HEK293 (cell line): Measurements from ENCODE around the gene HOXB4.

ENCODE experiments used
- ATF2 ChIP-seq: fragments of 450-650 bp; formaldehyde crosslinking; IDR thresholded peaks from 2 replicates; pipeline ENCODE4 v1.5.1; 2016; ENCODE audit warnings: missing biosample characterization, missing genetic modification characterization, low read depth
- BCL11B ChIP-seq: fragments of 450-650 bp; formaldehyde crosslinking; IDR thresholded peaks from 2 replicates; pipeline ENCODE4 v1.5.1; 2016; ENCODE audit warnings: low read depth, missing biosample characterization, missing genetic modification characterization
- GLIS1 ChIP-seq: fragments of 450-650 bp; formaldehyde crosslinking; IDR thresholded peaks from 2 replicates; pipeline ENCODE4 v1.5.1; 2016; ENCODE audit warnings: missing biosample characterization, missing genetic modification characterization
- OSR2 ChIP-seq: fragments of 450-650 bp; formaldehyde crosslinking; IDR thresholded peaks from 2 replicates; pipeline ENCODE4 v1.5.1; 2016; ENCODE audit warnings: missing biosample characterization, missing genetic modification characterization
- SCRT2 ChIP-seq: fragments of 450-650 bp; formaldehyde crosslinking; IDR thresholded peaks from 2 replicates; pipeline ENCODE4 v1.5.1; 2016; ENCODE audit warnings: missing biosample characterization, missing genetic modification characterization
- SP7 ChIP-seq: fragments of 450-650 bp; formaldehyde crosslinking; IDR thresholded peaks from 2 replicates; pipeline ENCODE4 v1.5.1; 2016; ENCODE audit warnings: missing biosample characterization, missing genetic modification characterization
- TRIM28 ChIP-seq: IDR thresholded peaks from 2 replicates; pipeline ENCODE4 v1.6.1; 2011; ENCODE audit warnings: low read length, control low read depth, borderline replicate concordance
- WT1 ChIP-seq: fragments of 450-650 bp; formaldehyde crosslinking; IDR thresholded peaks from 2 replicates; pipeline ENCODE4 v1.5.1; 2016; ENCODE audit warnings: missing biosample characterization, missing genetic modification characterization
- YY1 ChIP-seq: fragments of 450-650 bp; formaldehyde crosslinking; IDR thresholded peaks from 2 replicates; pipeline ENCODE4 v1.5.1; 2018; ENCODE audit warnings: missing biosample characterization, missing genetic modification characterization
- ZBTB21 ChIP-seq: fragments of 450-650 bp; formaldehyde crosslinking; IDR thresholded peaks from 2 replicates; pipeline ENCODE4 v1.5.1; 2017; ENCODE audit warnings: missing biosample characterization, missing genetic modification characterization
- ZBTB7A ChIP-seq: fragments of 450-650 bp; formaldehyde crosslinking; IDR thresholded peaks from 2 replicates; pipeline ENCODE4 v1.5.1; 2016; ENCODE audit warnings: low read depth, missing biosample characterization, missing genetic modification characterization
- ZBTB8A ChIP-seq: fragments of 450-650 bp; formaldehyde crosslinking; IDR thresholded peaks from 2 replicates; pipeline ENCODE4 v1.5.1; 2016; ENCODE audit warnings: missing biosample characterization, missing genetic modification characterization
- ZEB2 ChIP-seq: fragments of 450-650 bp; formaldehyde crosslinking; IDR thresholded peaks from 2 replicates; pipeline ENCODE4 v1.5.1; 2016; ENCODE audit warnings: missing biosample characterization, missing genetic modification characterization
- ZFP3 ChIP-seq: fragments of 450-650 bp; formaldehyde crosslinking; IDR thresholded peaks from 2 replicates; pipeline ENCODE4 v1.5.1; 2016; ENCODE audit warnings: low read depth, missing biosample characterization, missing genetic modification characterization
- ZNF112 ChIP-seq: fragments of 450-650 bp; formaldehyde crosslinking; IDR thresholded peaks from 2 replicates; pipeline ENCODE4 v1.5.0; 2017; ENCODE audit warnings: missing biosample characterization, missing genetic modification characterization
- ZNF114 ChIP-seq: fragments of 450-650 bp; formaldehyde crosslinking; IDR thresholded peaks from 2 replicates; pipeline ENCODE4 v1.5.0; 2017; ENCODE audit warnings: missing biosample characterization, missing genetic modification characterization
- ZNF133 ChIP-seq: fragments of 450-650 bp; formaldehyde crosslinking; IDR thresholded peaks from 2 replicates; pipeline ENCODE4 v1.5.1; 2016; ENCODE audit warnings: missing biosample characterization, missing genetic modification characterization
- ZNF146 ChIP-seq: fragments of 450-650 bp; formaldehyde crosslinking; IDR thresholded peaks from 2 replicates; pipeline ENCODE4 v1.5.1; 2016; ENCODE audit warnings: missing biosample characterization, missing genetic modification characterization
- ZNF2 ChIP-seq: fragments of 450-650 bp; formaldehyde crosslinking; IDR thresholded peaks from 2 replicates; pipeline ENCODE4 v1.5.1; 2016; ENCODE audit warnings: missing biosample characterization, missing genetic modification characterization
- ZNF211 ChIP-seq: fragments of 450-650 bp; formaldehyde crosslinking; IDR thresholded peaks from 2 replicates; pipeline ENCODE4 v1.5.1; 2016; ENCODE audit warnings: low read depth, missing biosample characterization, missing genetic modification characterization
- ZNF248 ChIP-seq: fragments of 450-650 bp; formaldehyde crosslinking; IDR thresholded peaks from 2 replicates; pipeline ENCODE4 v1.5.1; 2017; ENCODE audit warnings: missing biosample characterization, missing genetic modification characterization
- ZNF391 ChIP-seq: fragments of 450-650 bp; formaldehyde crosslinking; IDR thresholded peaks from 2 replicates; pipeline ENCODE4 v1.5.1; 2016; ENCODE audit warnings: low read depth, missing biosample characterization, missing genetic modification characterization, borderline replicate concordance
- ZNF423 ChIP-seq: fragments of 450-650 bp; formaldehyde crosslinking; IDR thresholded peaks from 2 replicates; pipeline ENCODE4 v1.5.1; 2016; ENCODE audit warnings: missing biosample characterization, missing genetic modification characterization
- ZNF433 ChIP-seq: fragments of 450-650 bp; formaldehyde crosslinking; IDR thresholded peaks from 2 replicates; pipeline ENCODE4 v1.5.1; 2016; ENCODE audit warnings: missing biosample characterization, missing genetic modification characterization, low read depth
- ZNF549 ChIP-seq: fragments of 450-650 bp; IDR thresholded peaks from 2 replicates; pipeline ENCODE4 v1.5.1; 2018; ENCODE audit warnings: missing biosample characterization, missing genetic modification characterization, mild to moderate bottlenecking, inconsistent platforms, moderate library complexity
- ZNF664 ChIP-seq: fragments of 450-650 bp; formaldehyde crosslinking; IDR thresholded peaks from 2 replicates; pipeline ENCODE4 v1.5.1; 2016; ENCODE audit warnings: missing biosample characterization, missing genetic modification characterization
- ZNF704 ChIP-seq: fragments of 450-650 bp; formaldehyde crosslinking; IDR thresholded peaks from 2 replicates; pipeline ENCODE4 v1.5.1; 2016; ENCODE audit warnings: missing biosample characterization, missing genetic modification characterization
- ZNF777 ChIP-seq: fragments of 450-650 bp; formaldehyde crosslinking; IDR thresholded peaks from 2 replicates; pipeline ENCODE4 v1.5.1; 2017; ENCODE audit warnings: missing biosample characterization, missing genetic modification characterization, borderline replicate concordance
- ZNF843 ChIP-seq: fragments of 450-650 bp; formaldehyde crosslinking; IDR thresholded peaks from 2 replicates; pipeline ENCODE4 v1.5.1; 2016; ENCODE audit warnings: missing biosample characterization, missing genetic modification characterization
- ZSCAN30 ChIP-seq: fragments of 450-650 bp; IDR thresholded peaks from 2 replicates; pipeline ENCODE4 v1.5.1; 2018; ENCODE audit warnings: missing biosample characterization, mild to moderate bottlenecking, missing genetic modification characterization, moderate library complexity
- TF ChIP-seq, protein P1 (sequence below): fragments of 450-650 bp; formaldehyde crosslinking; IDR thresholded peaks from 2 replicates; pipeline ENCODE4 v1.5.1; 2017; ENCODE audit warnings: missing biosample characterization, missing genetic modification characterization
- TF ChIP-seq, protein P2 (sequence below): fragments of 450-650 bp; IDR thresholded peaks from 2 replicates; pipeline ENCODE4 v1.5.1; 2018; ENCODE audit warnings: missing biosample characterization, missing genetic modification characterization
- TF ChIP-seq, protein P3 (sequence below): fragments of 450-650 bp; formaldehyde crosslinking; IDR thresholded peaks from 2 replicates; pipeline ENCODE4 v1.5.1; 2017; ENCODE audit warnings: missing biosample characterization, missing genetic modification characterization

Gene HOXB4

GRCh38 chr17:48547808-48548522 is 30.2 kb downstream of the HOXB4 start (continued):
- no peak for TF ChIP-seq ZNF112 (tag by site-specific recombination)
- TF ChIP-seq ZNF664 (tag by site-specific recombination) = peak; percentile 74; the same call in 1 of the 2 replicates
- 0 out of 2 replicates have a peak, but pooled peaks have one; percentile 56 for TF ChIP-seq ZNF391 (tag by site-specific recombination)
- 0 out of 2 replicates have a peak, but pooled peaks have one; percentile 28 for TF ChIP-seq YY1 (tag by site-specific recombination)
- TF ChIP-seq ZSCAN30 = peak; percentile 38; the same call in 1 of the 2 replicates
- TF ChIP-seq TRIM28 = no peak; the same call in 1 of the 2 replicates
- TF ChIP-seq, protein P1, sequence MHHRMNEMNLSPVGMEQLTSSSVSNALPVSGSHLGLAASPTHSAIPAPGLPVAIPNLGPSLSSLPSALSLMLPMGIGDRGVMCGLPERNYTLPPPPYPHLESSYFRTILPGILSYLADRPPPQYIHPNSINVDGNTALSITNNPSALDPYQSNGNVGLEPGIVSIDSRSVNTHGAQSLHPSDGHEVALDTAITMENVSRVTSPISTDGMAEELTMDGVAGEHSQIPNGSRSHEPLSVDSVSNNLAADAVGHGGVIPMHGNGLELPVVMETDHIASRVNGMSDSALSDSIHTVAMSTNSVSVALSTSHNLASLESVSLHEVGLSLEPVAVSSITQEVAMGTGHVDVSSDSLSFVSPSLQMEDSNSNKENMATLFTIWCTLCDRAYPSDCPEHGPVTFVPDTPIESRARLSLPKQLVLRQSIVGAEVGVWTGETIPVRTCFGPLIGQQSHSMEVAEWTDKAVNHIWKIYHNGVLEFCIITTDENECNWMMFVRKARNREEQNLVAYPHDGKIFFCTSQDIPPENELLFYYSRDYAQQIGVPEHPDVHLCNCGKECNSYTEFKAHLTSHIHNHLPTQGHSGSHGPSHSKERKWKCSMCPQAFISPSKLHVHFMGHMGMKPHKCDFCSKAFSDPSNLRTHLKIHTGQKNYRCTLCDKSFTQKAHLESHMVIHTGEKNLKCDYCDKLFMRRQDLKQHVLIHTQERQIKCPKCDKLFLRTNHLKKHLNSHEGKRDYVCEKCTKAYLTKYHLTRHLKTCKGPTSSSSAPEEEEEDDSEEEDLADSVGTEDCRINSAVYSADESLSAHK = peak; percentile 78
- peak; percentile 79; the same call in 1 of the 2 replicates for TF ChIP-seq ZNF843 (tag by site-specific recombination)
- no peak for TF ChIP-seq ZNF549
- TF ChIP-seq GLIS1 (tag by site-specific recombination) = 0 out of 2 replicates have a peak, but pooled peaks have one; percentile 6
- TF ChIP-seq ZNF248 (tag by site-specific recombination) = no peak
- TF ChIP-seq WT1 (tag by site-specific recombination) = peak; percentile 84
- TF ChIP-seq ZBTB8A (tag by site-specific recombination) = peak; percentile 24; the same call in 1 of the 2 replicates
- peak; percentile 79; the same call in 1 of the 2 replicates for TF ChIP-seq ZNF2 (tag by site-specific recombination)
- TF ChIP-seq ZBTB7A (tag by site-specific recombination) = no peak
- TF ChIP-seq, protein P2, sequence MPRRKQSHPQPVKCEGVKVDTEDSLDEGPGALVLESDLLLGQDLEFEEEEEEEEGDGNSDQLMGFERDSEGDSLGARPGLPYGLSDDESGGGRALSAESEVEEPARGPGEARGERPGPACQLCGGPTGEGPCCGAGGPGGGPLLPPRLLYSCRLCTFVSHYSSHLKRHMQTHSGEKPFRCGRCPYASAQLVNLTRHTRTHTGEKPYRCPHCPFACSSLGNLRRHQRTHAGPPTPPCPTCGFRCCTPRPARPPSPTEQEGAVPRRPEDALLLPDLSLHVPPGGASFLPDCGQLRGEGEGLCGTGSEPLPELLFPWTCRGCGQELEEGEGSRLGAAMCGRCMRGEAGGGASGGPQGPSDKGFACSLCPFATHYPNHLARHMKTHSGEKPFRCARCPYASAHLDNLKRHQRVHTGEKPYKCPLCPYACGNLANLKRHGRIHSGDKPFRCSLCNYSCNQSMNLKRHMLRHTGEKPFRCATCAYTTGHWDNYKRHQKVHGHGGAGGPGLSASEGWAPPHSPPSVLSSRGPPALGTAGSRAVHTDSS (tag by site-specific recombination) = peak; percentile 59
- TF ChIP-seq ZNF423 (tag by site-specific recombination) = no peak
- no peak for TF ChIP-seq ZNF146 (tag by site-specific recombination)
- TF ChIP-seq ZEB2 = 0 out of 2 replicates have a peak, but pooled peaks have one; percentile 71
- TF ChIP-seq BCL11B (tag by site-specific recombination) = no peak
- TF ChIP-seq ZNF211 (tag by site-specific recombination) = no peak
- TF ChIP-seq ZNF433 (tag by site-specific recombination) = no peak
- peak; percentile 44; the same call in 1 of the 2 replicates for TF ChIP-seq ATF2
- TF ChIP-seq SCRT2 (tag by site-specific recombination) = no peak
- no peak for TF ChIP-seq ZNF704 (tag by site-specific recombination)
- peak; percentile 81 for TF ChIP-seq SP7 (tag by site-specific recombination)
- TF ChIP-seq ZFP3 (tag by site-specific recombination) = no peak
- TF ChIP-seq, protein P3, sequence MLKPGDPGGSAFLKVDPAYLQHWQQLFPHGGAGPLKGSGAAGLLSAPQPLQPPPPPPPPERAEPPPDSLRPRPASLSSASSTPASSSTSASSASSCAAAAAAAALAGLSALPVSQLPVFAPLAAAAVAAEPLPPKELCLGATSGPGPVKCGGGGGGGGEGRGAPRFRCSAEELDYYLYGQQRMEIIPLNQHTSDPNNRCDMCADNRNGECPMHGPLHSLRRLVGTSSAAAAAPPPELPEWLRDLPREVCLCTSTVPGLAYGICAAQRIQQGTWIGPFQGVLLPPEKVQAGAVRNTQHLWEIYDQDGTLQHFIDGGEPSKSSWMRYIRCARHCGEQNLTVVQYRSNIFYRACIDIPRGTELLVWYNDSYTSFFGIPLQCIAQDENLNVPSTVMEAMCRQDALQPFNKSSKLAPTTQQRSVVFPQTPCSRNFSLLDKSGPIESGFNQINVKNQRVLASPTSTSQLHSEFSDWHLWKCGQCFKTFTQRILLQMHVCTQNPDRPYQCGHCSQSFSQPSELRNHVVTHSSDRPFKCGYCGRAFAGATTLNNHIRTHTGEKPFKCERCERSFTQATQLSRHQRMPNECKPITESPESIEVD (tag by site-specific recombination) = peak; percentile 89
- TF ChIP-seq ZNF777 (tag by site-specific recombination) = no peak
- TF ChIP-seq ZBTB21 = 0 out of 2 replicates have a peak, but pooled peaks have one; percentile 16
- no peak for TF ChIP-seq ZNF133 (tag by site-specific recombination)
- TF ChIP-seq ZNF114 (tag by site-specific recombination) = no peak
- TF ChIP-seq OSR2 (tag by site-specific recombination) = no peak; the same call in 1 of the 2 replicates
